Activated T-cell treated with anti-CD3 and anti-CD28 coated beads, Interleukin-2, amount 50 U/mL, for 24 hours (primary cell): Measurements from ENCODE around the gene CCDC88C.
A peak's percentile ranks its signal among the peaks of the same experiment; 100 is the strongest.

Experiments
- DNase-seq: peaks from one replicate; pipeline ENCODE4 v3.0.0-alpha.2; 2020
- H3K27ac Mint-ChIP-seq: 2 replicates; pipeline ENCODE4 v1.8.0; 2020; ENCODE audit warnings: mild to moderate bottlenecking, mixed read lengths
- H3K27me3 Mint-ChIP-seq: 2 replicates; pipeline ENCODE4 v1.8.0; 2020; ENCODE audit warnings: mixed read lengths
- H3K36me3 Mint-ChIP-seq: 2 replicates; pipeline ENCODE4 v1.8.0; 2020; ENCODE audit warnings: low read depth, mixed read lengths
- H3K4me1 Mint-ChIP-seq: 2 replicates; pipeline ENCODE4 v1.8.0; 2020; ENCODE audit warnings: low read depth, mixed read lengths
- H3K4me3 Mint-ChIP-seq: 2 replicates; pipeline ENCODE4 v1.8.0; 2020; ENCODE audit warnings: mild to moderate bottlenecking, moderate library complexity, mixed read lengths
- H3K9me3 Mint-ChIP-seq: 2 replicates; pipeline ENCODE4 v1.8.0; 2020; ENCODE audit warnings: mixed read lengths

The CCDC88C gene

GRCh38 chr14:91297081-91297711 lies 120.4 kb downstream of the CCDC88C start:
- H3K4me3 Mint-ChIP-seq = no peak overlapping the region
- no peak for DNase-seq
- peaks cover 48% of the 10 kb centered on the region for H3K4me1 Mint-ChIP-seq
- no peaks in the 10 kb centered on the region for H3K27me3 Mint-ChIP-seq
- no peaks in the 10 kb centered on the region for H3K9me3 Mint-ChIP-seq
- H3K27ac Mint-ChIP-seq = peak overlapping the region; percentile 76
- peaks cover 97% of the 10 kb centered on the region for H3K36me3 Mint-ChIP-seq

- Mint-ChIP-seq H3K9me3 (no peaks in the 10 kb centered on the region), H3K4me3 (no peak overlapping the region), H3K4me1 (peaks cover 41% of the 10 kb centered on the region), H3K36me3 (peaks cover 97% of the 10 kb centered on the region), H3K27me3 (no peaks in the 10 kb centered on the region), H3K27ac (peak overlapping the region; percentile 76)
- no peak for DNase-seq
Observed at GRCh38 chr14:91295851-91296796, 121.5 kb downstream of the CCDC88C start.

GRCh38 chr14:91295276-91295845 lies 122.3 kb downstream of the CCDC88C start:
- Mint-ChIP-seq H3K36me3 (peaks cover 97% of the 10 kb centered on the region), H3K4me1 (peaks cover 34% of the 10 kb centered on the region), H3K27ac (peak overlapping the region; percentile 71), H3K27me3 (no peaks in the 10 kb centered on the region), H3K4me3 (no peak overlapping the region), H3K9me3 (no peaks in the 10 kb centered on the region)
- DNase-seq = no peak

DNA sequence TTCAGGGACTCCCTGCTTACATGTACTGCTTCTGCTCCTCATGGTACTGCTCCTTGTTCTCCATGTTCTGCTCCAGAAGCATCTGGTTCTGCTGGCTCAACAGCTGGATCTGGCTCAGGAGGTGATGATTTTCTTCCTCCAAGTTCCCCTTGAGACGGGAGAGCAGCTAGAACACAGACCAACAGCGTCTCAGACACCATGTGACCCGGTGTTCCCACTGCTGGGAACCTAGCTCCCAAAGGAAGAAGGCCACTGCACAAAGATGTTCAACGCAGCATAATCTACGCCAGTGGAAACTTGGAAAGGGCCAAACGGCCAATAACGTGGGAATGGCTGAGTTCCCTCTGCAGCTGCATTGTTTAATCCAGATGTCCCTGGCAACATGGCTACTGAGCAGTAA lies 123.5 kb downstream of the CCDC88C start:
- Mint-ChIP-seq H3K9me3 (no peaks in the 10 kb centered on the region), H3K4me1 (peaks cover 22% of the 10 kb centered on the region), H3K27me3 (no peaks in the 10 kb centered on the region), H3K27ac (peak overlapping the region; percentile 87), H3K4me3 (no peak overlapping the region), H3K36me3 (peaks cover 97% of the 10 kb centered on the region)
- no peak for DNase-seq

DNA sequence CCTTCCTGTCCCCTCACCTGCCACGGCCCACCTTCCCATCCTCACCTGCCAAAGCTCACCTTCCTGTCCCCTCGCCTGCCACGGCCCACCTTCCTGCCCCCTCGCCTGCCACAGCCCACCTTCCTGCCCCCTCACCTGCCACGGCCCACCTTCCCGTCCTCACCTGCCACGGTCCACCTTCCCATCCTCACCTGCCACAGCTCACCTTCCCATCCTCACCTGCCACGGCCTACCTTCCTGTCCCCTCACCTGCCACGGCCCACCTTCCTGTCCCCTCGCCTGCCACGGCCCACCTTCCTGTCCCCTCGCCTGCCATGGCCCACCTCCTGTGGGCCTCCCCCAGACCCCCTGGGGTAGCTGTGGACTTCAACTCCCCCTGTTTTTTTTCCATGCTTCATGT lies 124.3 kb downstream of the CCDC88C start:
- DNase-seq = no peak
- Mint-ChIP-seq H3K4me1 (peaks cover 14% of the 10 kb centered on the region), H3K27ac (peak overlapping the region; percentile 87), H3K4me3 (no peak overlapping the region), H3K9me3 (no peaks in the 10 kb centered on the region), H3K36me3 (peaks cover 96% of the 10 kb centered on the region), H3K27me3 (no peaks in the 10 kb centered on the region)

DNA sequence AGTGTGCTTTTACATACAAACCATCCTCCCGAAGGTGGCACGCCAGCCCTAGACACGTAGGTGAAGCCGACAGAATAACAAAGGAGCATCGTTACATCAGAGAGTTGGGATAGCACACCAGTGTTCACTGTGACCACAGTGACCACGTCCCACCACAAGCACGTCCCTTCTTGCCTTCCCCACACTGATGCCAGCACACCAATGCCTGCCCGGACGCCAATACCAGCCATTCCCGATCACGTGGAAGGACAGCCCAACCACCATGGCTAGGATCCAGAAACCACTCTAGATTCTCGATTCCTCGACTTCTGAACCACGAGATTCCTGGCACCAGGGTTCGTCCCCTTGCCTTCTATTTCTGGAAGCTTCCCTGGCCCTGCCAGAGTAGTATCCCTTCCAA lies 125.1 kb downstream of the CCDC88C start:
- Mint-ChIP-seq H3K27ac (peak overlapping the region; percentile 87), H3K4me1 (peaks cover 14% of the 10 kb centered on the region)

DNA sequence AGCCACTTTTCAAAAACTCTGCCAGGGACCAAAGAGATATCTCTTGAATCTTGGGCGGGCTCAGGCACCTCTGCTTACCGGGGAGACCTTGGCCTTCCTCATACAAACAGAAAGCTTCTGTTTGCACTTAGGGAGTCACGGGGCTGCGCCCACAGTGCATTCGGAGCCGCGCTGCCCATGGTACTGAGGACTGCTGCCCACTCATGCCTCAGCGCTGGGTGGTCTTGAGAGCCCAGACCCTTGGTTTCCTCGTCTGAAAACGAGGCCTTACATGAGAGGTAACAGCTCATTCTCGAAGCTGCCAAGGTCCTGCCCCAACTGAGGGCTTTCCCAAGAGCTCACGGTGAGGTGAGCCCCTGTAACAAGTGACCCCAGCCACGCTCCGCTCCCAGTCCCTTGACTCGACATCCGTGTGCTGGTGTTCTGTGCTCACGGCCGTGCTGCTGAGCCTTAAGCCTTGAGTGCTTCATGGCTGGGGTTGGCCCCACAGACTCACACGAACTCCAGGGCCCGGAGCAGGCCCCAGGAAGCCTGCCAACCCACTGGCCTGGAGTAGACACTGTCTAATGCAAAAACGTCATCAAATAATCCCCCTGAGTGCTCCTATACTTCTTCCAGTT lies 125.7 kb downstream of the CCDC88C start:
- H3K27ac Mint-ChIP-seq = peak overlapping the region; percentile 87
- no peaks in the 10 kb centered on the region for H3K27me3 Mint-ChIP-seq
- H3K4me1 Mint-ChIP-seq = peaks cover 14% of the 10 kb centered on the region
- H3K36me3 Mint-ChIP-seq = peaks cover 96% of the 10 kb centered on the region
- H3K4me3 Mint-ChIP-seq = no peak overlapping the region
- no peaks in the 10 kb centered on the region for H3K9me3 Mint-ChIP-seq
- DNase-seq = no peak

More for the DNA sequence above, 125.1 kb downstream of the CCDC88C start:
- no peak for DNase-seq
- Mint-ChIP-seq H3K27me3 (no peaks in the 10 kb centered on the region), H3K36me3 (peaks cover 96% of the 10 kb centered on the region), H3K9me3 (no peaks in the 10 kb centered on the region), H3K4me3 (no peak overlapping the region)

- Mint-ChIP-seq H3K4me3 (no peak overlapping the region), H3K4me1 (peaks cover 19% of the 10 kb centered on the region), H3K27me3 (no peaks in the 10 kb centered on the region), H3K27ac (peak overlapping the region; percentile 75), H3K36me3 (peaks cover 96% of the 10 kb centered on the region), H3K9me3 (no peaks in the 10 kb centered on the region)
- no peak for DNase-seq
Observed at GRCh38 chr14:91290986-91291385, 126.6 kb downstream of the CCDC88C start.

DNA sequence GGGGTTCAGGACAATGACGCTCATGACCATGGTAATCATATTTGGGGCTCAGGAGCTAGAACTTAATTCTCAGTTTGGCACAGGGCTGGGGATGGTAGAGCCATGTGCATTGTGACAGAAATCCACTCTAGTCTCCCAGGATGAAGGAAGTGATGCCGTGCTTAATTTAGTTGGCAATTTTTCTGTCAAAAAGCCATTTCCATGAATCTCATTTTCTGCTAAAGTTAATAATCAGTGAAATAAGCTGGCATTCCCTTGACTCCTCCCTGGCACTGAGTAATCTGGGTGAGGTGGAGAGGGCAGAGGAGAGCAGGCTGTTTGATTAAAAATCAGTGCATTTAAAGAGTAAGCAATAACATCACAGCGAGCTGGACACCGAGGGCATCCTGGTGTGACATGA lies 128.2 kb downstream of the CCDC88C start:
- Mint-ChIP-seq H3K4me3 (no peak overlapping the region), H3K9me3 (no peaks in the 10 kb centered on the region), H3K4me1 (peaks cover 27% of the 10 kb centered on the region), H3K27me3 (no peaks in the 10 kb centered on the region), H3K27ac (peak overlapping the region; percentile 74), H3K36me3 (peaks cover 97% of the 10 kb centered on the region)
- no peak for DNase-seq

DNA sequence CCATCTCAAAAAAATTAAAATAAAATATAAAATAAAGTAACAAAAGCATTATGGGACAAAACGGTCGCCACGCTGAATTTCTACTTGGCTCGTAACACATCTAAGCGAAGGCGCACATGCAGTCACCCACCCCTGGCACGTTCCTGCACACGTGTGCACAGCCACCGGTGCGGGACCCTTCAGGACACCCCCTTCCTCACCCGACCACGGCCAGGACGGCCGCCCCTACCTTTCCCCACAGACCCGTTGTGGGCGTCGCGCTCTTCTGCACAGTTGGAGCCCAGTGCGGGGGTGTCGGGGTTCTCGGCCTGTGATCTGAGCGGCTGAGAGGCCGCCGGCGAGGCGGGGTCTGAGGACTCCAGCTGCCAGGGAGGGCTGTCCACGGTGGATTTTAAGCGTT lies 128.7 kb downstream of the CCDC88C start:
- no peak overlapping the region for H3K4me3 Mint-ChIP-seq
- no peak for DNase-seq
- no peaks in the 10 kb centered on the region for H3K27me3 Mint-ChIP-seq
- peaks cover 97% of the 10 kb centered on the region for H3K36me3 Mint-ChIP-seq
- peak overlapping the region; percentile 74 for H3K27ac Mint-ChIP-seq
- no peaks in the 10 kb centered on the region for H3K9me3 Mint-ChIP-seq
- peaks cover 26% of the 10 kb centered on the region for H3K4me1 Mint-ChIP-seq

DNA sequence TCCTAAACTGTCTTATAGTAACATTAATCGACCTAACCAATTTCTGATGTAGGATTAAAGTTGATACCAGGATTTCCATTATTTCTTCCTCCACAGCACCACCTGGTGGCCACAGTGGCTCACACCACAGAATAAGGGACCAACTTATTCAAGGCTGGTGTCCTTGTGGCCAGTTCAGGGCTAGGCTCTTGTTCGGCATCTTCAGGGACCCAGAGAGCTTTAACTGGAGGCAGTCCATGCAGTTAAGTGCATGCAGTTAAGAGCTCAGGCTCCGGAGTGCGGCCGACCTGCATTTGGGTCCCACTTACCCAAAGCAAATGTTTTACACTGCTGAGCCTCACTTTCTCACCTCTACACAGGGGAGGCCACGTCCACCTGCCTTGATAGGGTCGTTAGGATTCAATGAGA lies 131.1 kb downstream of the CCDC88C start:
- H3K4me1 Mint-ChIP-seq = peaks cover 17% of the 10 kb centered on the region
- no peaks in the 10 kb centered on the region for H3K27me3 Mint-ChIP-seq
- H3K27ac Mint-ChIP-seq = peak overlapping the region; percentile 71
- DNase-seq = peak; percentile 87
- peaks cover 98% of the 10 kb centered on the region for H3K36me3 Mint-ChIP-seq
- H3K4me3 Mint-ChIP-seq = no peak overlapping the region
- H3K9me3 Mint-ChIP-seq = no peaks in the 10 kb centered on the region

GRCh38 chr14:91284791-91285548 lies 132.7 kb downstream of the CCDC88C start:
- H3K36me3 Mint-ChIP-seq = peaks cover 98% of the 10 kb centered on the region
- H3K4me3 Mint-ChIP-seq = no peak overlapping the region
- H3K27me3 Mint-ChIP-seq = no peaks in the 10 kb centered on the region
- H3K4me1 Mint-ChIP-seq = peaks cover 14% of the 10 kb centered on the region
- no peak for DNase-seq
- H3K27ac Mint-ChIP-seq = peak overlapping the region; percentile 81
- no peaks in the 10 kb centered on the region for H3K9me3 Mint-ChIP-seq

DNA sequence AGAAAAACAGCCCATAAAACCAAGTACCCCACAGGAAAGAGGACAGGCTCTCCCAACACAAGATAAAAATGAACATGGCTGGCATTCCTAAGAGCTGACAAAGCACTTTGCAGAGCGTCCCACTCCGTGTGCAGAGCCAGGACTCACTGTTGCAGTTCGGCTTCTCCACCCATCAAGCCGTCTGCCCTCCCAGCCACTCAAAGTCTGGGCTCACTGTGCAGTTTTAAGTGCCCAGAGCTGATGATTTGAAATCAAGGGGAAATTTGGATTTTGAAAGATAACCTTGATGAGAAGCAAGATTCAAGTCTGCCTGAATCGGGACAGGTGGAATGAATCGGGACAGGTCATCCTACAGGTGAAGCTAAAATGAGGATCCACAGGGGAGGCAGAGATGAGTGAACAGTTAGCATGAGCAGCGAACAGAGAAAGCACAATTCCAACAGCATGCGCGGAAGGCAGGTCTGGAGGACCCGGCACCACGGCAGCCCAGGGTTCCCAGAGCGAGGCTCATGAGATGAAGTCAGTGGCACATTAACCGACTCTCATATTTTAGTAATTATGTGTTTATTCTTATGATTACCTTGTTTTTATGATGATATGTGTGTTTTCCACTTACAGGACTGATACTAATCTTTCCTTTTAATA lies 133.4 kb downstream of the CCDC88C start:
- H3K36me3 Mint-ChIP-seq = peaks cover 98% of the 10 kb centered on the region
- peak overlapping the region; percentile 81 for H3K27ac Mint-ChIP-seq
- H3K9me3 Mint-ChIP-seq = no peaks in the 10 kb centered on the region
- no peaks in the 10 kb centered on the region for H3K27me3 Mint-ChIP-seq
- peaks cover 14% of the 10 kb centered on the region for H3K4me1 Mint-ChIP-seq
- DNase-seq = no peak
- H3K4me3 Mint-ChIP-seq = no peak overlapping the region
